Measurements from ENCODE around the gene IGFALS.

DNA sequence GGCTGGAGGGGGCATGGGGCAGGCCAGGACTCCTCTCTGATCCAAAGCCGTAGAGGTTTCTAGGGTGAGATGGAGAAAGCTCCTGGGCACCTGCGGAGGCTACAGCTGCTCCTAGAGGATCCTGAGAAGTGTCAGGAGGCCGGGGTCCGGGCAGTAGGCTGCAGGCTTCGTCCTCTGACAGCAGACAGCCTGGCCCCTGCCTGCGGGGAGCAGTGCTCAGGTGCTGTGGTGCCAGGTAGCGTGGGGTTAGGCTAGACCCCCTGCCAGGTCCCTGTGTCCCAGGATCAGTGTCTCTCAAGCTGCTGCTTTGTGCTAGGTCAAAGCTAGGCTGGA is 19.1 kb downstream of the IGFALS start:
- TF ChIP-seq, protein P1, sequence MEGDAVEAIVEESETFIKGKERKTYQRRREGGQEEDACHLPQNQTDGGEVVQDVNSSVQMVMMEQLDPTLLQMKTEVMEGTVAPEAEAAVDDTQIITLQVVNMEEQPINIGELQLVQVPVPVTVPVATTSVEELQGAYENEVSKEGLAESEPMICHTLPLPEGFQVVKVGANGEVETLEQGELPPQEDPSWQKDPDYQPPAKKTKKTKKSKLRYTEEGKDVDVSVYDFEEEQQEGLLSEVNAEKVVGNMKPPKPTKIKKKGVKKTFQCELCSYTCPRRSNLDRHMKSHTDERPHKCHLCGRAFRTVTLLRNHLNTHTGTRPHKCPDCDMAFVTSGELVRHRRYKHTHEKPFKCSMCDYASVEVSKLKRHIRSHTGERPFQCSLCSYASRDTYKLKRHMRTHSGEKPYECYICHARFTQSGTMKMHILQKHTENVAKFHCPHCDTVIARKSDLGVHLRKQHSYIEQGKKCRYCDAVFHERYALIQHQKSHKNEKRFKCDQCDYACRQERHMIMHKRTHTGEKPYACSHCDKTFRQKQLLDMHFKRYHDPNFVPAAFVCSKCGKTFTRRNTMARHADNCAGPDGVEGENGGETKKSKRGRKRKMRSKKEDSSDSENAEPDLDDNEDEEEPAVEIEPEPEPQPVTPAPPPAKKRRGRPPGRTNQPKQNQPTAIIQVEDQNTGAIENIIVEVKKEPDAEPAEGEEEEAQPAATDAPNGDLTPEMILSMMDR (IDR thresholded peaks at IDR 0.05) = no peak
- TF ChIP-seq POLR2A (IDR thresholded peaks at IDR 0.05) (no peak), EP300 (IDR thresholded peaks at IDR 0.05) (no peak)

Measured in ovary (tissue), 3 donors.